K562 (cell line): ENCODE data around the gene PEX5. TPM values are rescaled to one million over a fixed set of nuclear protein-coding genes. Genes with fewer than 3 reads are reported as not detected.

Source experiments
- ATAC-seq: fragments of 200-7000 bp; cut with Tn5 transposase; 3 replicates; pipeline ENCODE4 v1.9.1; 2020; ENCODE audit warnings: moderate library complexity
- BruUV-seq: library from RNA; stranded (reverse); fragments of 400-500 nt; replicated peaks from 2 replicates; lab custom pipeline; 2021; lab: Mats Ljungman, UMichigan
- CTCF ChIA-PET: fragments of 300-600 bp; formaldehyde crosslinking; extraction: SDS; loops from one replicate; lab custom pipeline; 2021; ENCODE audit warnings: low intra/inter-chr PET ratio; lab: Yijun Ruan, JAX
- POLR2A ChIA-PET: fragments of 300-600, 350-650 bp; sonication (Branson Sonifier 250); formaldehyde crosslinking; extraction: SDS; loops from one replicate; lab custom pipeline; 2021; ENCODE audit warnings: antibody characterized with exemption, inconsistent platforms; lab: Yijun Ruan, JAX
- DNase-seq, 4 experiments: peaks; one replicate each; pipeline versions ENCODE4 v3.0.0 to v3.0.0-alpha.2; 2011 to 2018; ENCODE audit warnings: low spot score in 3 of 4, mixed read lengths in 3 of 4; ENCODE audit errors: extremely low read depth in 1 of 4
- FAIRE-seq: peaks from 2 replicates; lab custom pipeline; 2011; peaks lifted over from hg19 to GRCh38; lab: Jason Lieb, UNC
- H2AFZ ChIP-seq: 2 replicates; pipeline ENCODE4 v1.6.0; 2011; ENCODE audit warnings: low read depth, low read length, control low read depth, inconsistent platforms
- H3K27ac ChIP-seq: fragments of 200-600 bp; 3 replicates; pipeline ENCODE4 v1.8.0; 2011; ENCODE audit warnings: low read depth, mild to moderate bottlenecking, control low read depth, inconsistent platforms, low read length, moderate library complexity, mixed read lengths; ENCODE audit errors: extremely low read depth
- H3K27me3 ChIP-seq, 2 experiments: fragments of 300-600 bp in 1 of 2; 2 replicates in 1 of 2; 3 replicates in 1 of 2; pipeline versions ENCODE4 v1.6.0 to v1.8.0; 2011; ENCODE audit warnings: inconsistent platforms in 2 of 2, low read length in 2 of 2, mild to moderate bottlenecking in 1 of 2, mixed read lengths in 1 of 2, moderate library complexity in 1 of 2; ENCODE audit not compliant: control insufficient read depth in 2 of 2, insufficient read depth in 2 of 2
- H3K36me3 ChIP-seq: fragments of 300-600 bp; 3 replicates; pipeline ENCODE4 v1.8.0; 2011; ENCODE audit warnings: mild to moderate bottlenecking, low read length, inconsistent platforms; ENCODE audit not compliant: control insufficient read depth, insufficient read depth
- H3K4me1 ChIP-seq, 2 experiments: fragments of 200-600 bp in 1 of 2; replicated peaks in 1 of 2; 2 replicates in 1 of 2; 3 replicates in 1 of 2; pipeline versions ENCODE4 v1.5.1 to v1.8.0; 2011; ENCODE audit warnings: inconsistent platforms in 2 of 2, low read length in 2 of 2, mild to moderate bottlenecking in 1 of 2, mixed read lengths in 1 of 2, moderate library complexity in 1 of 2; ENCODE audit not compliant: control insufficient read depth in 2 of 2, insufficient read depth in 2 of 2
- H3K4me2 ChIP-seq: 2 replicates; pipeline ENCODE4 v1.6.1; 2011; ENCODE audit warnings: low read length, control low read depth, inconsistent platforms, mixed read lengths; ENCODE audit not compliant: insufficient read depth
- H3K4me3 ChIP-seq: fragments of 200-600 bp; sonication (generic), shearing (Covaris generic); 2 replicates; pipeline ENCODE4 v1.5.1; 2016; ENCODE audit warnings: control low read depth, inconsistent platforms
- H3K79me2 ChIP-seq: fragments of 200-600 bp; 3 replicates; pipeline ENCODE4 v1.8.0; 2011; ENCODE audit warnings: low read length, inconsistent platforms; ENCODE audit not compliant: control insufficient read depth, insufficient read depth
- H3K9ac ChIP-seq, 2 experiments: 2 replicates each; pipeline versions ENCODE4 v1.6.0 to v1.6.1; 2011; ENCODE audit warnings: low read depth in 2 of 2, low read length in 2 of 2, control low read depth in 1 of 2, inconsistent platforms in 1 of 2, mild to moderate bottlenecking in 1 of 2, mixed read lengths in 1 of 2; ENCODE audit not compliant: insufficient read depth in 1 of 2
- H3K9me1 ChIP-seq: one replicate; pipeline ENCODE4 v1.6.0; 2011; ENCODE audit warnings: inconsistent platforms, mild to moderate bottlenecking, low read length, moderate library complexity; ENCODE audit not compliant: control insufficient read depth, insufficient read depth
- H3K9me3 ChIP-seq: replicated peaks from 2 replicates; pipeline ENCODE4 v1.5.1; 2011; ENCODE audit warnings: low read depth, low read length, inconsistent platforms; ENCODE audit not compliant: control insufficient read depth, insufficient read depth
- H4K20me1 ChIP-seq: replicated peaks from 2 replicates; pipeline ENCODE4 v1.6.1; 2011; ENCODE audit warnings: low read length, inconsistent platforms, mixed read lengths; ENCODE audit not compliant: control insufficient read depth, insufficient read depth
- CHD2 ChIP-seq: IDR thresholded peaks from 2 replicates; pipeline ENCODE4 v1.6.1; 2011; ENCODE audit warnings: low read depth, low read length
- CSDE1 ChIP-seq, 2 experiments: fragments of 450-650 bp; IDR thresholded peaks; 2 replicates each; pipeline ENCODE4 v1.6.1; 2016; ENCODE audit warnings: mild to moderate bottlenecking in 1 of 2
- CXXC5 ChIP-seq: fragments of 250-450 bp; sonication (Bioruptor Pico); IDR thresholded peaks from 2 replicates; pipeline ENCODE4 v1.8.0; 2022; ENCODE audit warnings: inconsistent platforms, mild to moderate bottlenecking, moderate library complexity
- FOS ChIP-seq: IDR thresholded peaks from 3 replicates; pipeline ENCODE4 v1.6.1; 2011; ENCODE audit not compliant: insufficient read length; ENCODE audit errors: extremely low read depth
- FOXK1 ChIP-seq: sonication (generic); formaldehyde crosslinking; IDR thresholded peaks from 2 replicates; pipeline ENCODE4 v1.8.0; 2022; ENCODE audit warnings: missing genetic modification reagents, mild to moderate bottlenecking, borderline replicate concordance
- GTF2B ChIP-seq: IDR thresholded peaks from 2 replicates; pipeline ENCODE4 v1.6.1; 2011; ENCODE audit not compliant: insufficient read length; ENCODE audit errors: extremely low read depth
- KHSRP ChIP-seq: fragments of 450-650 bp; IDR thresholded peaks from 2 replicates; pipeline ENCODE4 v1.6.1; 2017
- RBM14 ChIP-seq: fragments of 200-400 bp; formaldehyde crosslinking; IDR thresholded peaks from 2 replicates; pipeline ENCODE4 v1.6.1; 2018; ENCODE audit warnings: low read depth, mild to moderate bottlenecking, low read length, moderate library complexity, borderline replicate concordance; ENCODE audit not compliant: insufficient read depth
- SREBF1 ChIP-seq: fragments of 150-350 bp; IDR thresholded peaks from 2 replicates; pipeline ENCODE4 v1.6.1; 2014; ENCODE audit warnings: antibody characterized with exemption, low read depth, low read length, borderline replicate concordance
- USF1 ChIP-seq: sonication (generic); formaldehyde crosslinking; IDR thresholded peaks from 2 replicates; pipeline ENCODE4 v1.9.0; 2022; ENCODE audit warnings: mild to moderate bottlenecking, missing genetic modification reagents
- ZNF280B ChIP-seq: fragments of 250-450 bp; sonication (Bioruptor Pico); IDR thresholded peaks from 2 replicates; pipeline ENCODE4 v1.5.1; 2021; ENCODE audit warnings: mild to moderate bottlenecking
- ZNF778 ChIP-seq: fragments of 450-650 bp; formaldehyde crosslinking; IDR thresholded peaks from 2 replicates; pipeline ENCODE4 v1.4.0; 2020; ENCODE audit warnings: mild to moderate bottlenecking, moderate library complexity
- WGBS: fragments of 100-300 bp; shearing (Covaris generic); methylation state at CpG from one replicate; pipeline ENCODE4 v1.1.6; 2016; ENCODE audit warnings: low coverage, mixed read lengths; ENCODE audit not compliant: insufficient coverage; ENCODE audit errors: missing lambda C conversion rate; 5-methylcytosine and 5-hydroxymethylcytosine counted together
- in situ Hi-C: fragments of 300-500 bp; cut with MboI; formaldehyde crosslinking; loops from 4 replicates; pipeline ENCODE4 v1.15.0; 2018; ENCODE audit warnings: inconsistent platforms, mixed read lengths
- intact Hi-C: fragments of 100-400 bp; cut with micrococcal nuclease; formaldehyde crosslinking; loops from 2 replicates; pipeline ENCODE4 v1.14.2; 2022
- polyA plus RNA-seq, 8 experiments: library from polyadenylated mRNA; depleted of rRNA in 4 of 8; stranded (reverse) in 5 of 8; unstranded in 3 of 8; fragments of >200 nt; fragmentation: Nextera tagmentation in 2 of 8; fragmentation: Illumina TruSeq in 1 of 8; extraction: Ambion mirVana in 2 of 8; extraction: Trizol in 1 of 8; gene quantifications; 2 replicates each; pipeline versions ENCODE4 v1.2.1 to v1.2.3, GENCODE V29; 2011 to 2014; ENCODE audit warnings: inconsistent platforms in 1 of 8, missing spikeins in 1 of 8
- total RNA-seq, 7 experiments: library from RNA; depleted of rRNA in 6 of 7; stranded (reverse); fragments of >200 nt in 6 of 7; fragmentation: Illumina TruSeq in 2 of 7; extraction: Trizol in 2 of 7; gene quantifications; 2 replicates each; pipeline versions ENCODE4 v1.2.1 to v1.2.3, GENCODE V29; 2011 to 2021; ENCODE audit warnings: low replicate concordance in 1 of 7
- TF ChIP-seq, protein P1 (sequence below): fragments of 250-450 bp; sonication (Bioruptor Pico); IDR thresholded peaks from 2 replicates; pipeline ENCODE4 v1.4.0; 2020

PEX5 gene
- total and polyA plus RNA-seq, 9 of the 15 experiments (the other 6 are each of a cell fraction or from before 2014, with no cell fraction given): 1.4 to 26.1 (median 14.0) TPM

DNA sequence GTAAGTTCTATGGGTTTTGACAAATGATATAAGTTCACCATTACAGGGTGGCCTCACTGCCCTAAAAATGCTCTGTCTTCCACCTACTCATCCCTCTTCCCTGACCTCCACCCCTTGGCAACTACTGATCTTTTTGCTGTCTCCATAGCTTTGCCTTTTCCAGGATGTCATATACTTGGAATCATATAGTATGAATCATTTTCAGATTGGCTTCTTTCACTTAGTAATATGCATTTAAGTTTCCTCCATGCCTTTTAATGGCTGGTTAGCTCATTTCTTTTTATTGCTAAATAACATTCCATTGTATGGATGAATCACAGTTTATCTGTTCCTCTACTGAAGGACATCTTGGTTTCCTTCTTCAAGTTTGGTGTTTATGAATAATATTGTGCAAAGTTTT lies 14.0 kb upstream of the PEX5 start (continued):
- TF ChIP-seq, protein P1, sequence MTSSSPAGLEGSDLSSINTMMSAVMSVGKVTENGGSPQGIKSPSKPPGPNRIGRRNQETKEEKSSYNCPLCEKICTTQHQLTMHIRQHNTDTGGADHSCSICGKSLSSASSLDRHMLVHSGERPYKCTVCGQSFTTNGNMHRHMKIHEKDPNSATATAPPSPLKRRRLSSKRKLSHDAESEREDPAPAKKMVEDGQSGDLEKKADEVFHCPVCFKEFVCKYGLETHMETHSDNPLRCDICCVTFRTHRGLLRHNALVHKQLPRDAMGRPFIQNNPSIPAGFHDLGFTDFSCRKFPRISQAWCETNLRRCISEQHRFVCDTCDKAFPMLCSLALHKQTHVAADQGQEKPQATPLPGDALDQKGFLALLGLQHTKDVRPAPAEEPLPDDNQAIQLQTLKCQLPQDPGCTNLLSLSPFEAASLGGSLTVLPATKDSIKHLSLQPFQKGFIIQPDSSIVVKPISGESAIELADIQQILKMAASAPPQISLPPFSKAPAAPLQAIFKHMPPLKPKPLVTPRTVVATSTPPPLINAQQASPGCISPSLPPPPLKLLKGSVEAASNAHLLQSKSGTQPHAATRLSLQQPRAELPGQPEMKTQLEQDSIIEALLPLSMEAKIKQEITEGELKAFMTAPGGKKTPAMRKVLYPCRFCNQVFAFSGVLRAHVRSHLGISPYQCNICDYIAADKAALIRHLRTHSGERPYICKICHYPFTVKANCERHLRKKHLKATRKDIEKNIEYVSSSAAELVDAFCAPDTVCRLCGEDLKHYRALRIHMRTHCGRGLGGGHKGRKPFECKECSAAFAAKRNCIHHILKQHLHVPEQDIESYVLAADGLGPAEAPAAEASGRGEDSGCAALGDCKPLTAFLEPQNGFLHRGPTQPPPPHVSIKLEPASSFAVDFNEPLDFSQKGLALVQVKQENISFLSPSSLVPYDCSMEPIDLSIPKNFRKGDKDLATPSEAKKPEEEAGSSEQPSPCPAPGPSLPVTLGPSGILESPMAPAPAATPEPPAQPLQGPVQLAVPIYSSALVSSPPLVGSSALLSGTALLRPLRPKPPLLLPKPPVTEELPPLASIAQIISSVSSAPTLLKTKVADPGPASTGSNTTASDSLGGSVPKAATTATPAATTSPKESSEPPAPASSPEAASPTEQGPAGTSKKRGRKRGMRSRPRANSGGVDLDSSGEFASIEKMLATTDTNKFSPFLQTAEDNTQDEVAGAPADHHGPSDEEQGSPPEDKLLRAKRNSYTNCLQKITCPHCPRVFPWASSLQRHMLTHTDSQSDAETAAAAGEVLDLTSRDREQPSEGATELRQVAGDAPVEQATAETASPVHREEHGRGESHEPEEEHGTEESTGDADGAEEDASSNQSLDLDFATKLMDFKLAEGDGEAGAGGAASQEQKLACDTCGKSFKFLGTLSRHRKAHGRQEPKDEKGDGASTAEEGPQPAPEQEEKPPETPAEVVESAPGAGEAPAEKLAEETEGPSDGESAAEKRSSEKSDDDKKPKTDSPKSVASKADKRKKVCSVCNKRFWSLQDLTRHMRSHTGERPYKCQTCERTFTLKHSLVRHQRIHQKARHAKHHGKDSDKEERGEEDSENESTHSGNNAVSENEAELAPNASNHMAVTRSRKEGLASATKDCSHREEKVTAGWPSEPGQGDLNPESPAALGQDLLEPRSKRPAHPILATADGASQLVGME: no peak
- TF ChIP-seq CHD2: no peak

DNA sequence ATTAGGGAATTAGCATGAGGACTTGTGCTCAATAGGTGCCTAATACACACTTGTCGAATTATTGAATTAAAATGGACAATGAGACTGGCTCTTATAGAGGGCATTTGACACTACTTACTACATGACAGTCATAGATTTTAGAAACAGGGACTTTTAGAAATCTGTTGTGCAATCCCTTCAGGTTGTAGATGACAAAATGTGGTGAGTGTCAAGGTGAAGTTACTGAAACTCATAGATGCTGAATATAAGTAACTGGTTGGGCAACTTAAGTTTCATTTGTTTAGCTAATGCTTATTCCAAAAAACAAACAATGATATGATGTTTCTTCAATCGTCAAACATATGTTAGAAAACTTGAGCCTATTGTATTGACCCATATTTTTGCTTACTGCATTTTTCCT lies 12.9 kb upstream of the PEX5 start:
- no TSS peak for BruUV-seq
- POLR2A ChIA-PET: interaction anchor here (1.0 kb wide), 1 partner anchor 68 kb away, joined by 5 read pairs; no protein-coding TSS in a partner anchor
- Histone ChIP-seq H3K4me1 (no peaks in the 10 kb centered on the region), H3K36me3 (no peaks in the 10 kb centered on the region), H3K79me2 (no peaks in the 10 kb centered on the region), H3K9ac (no peak overlapping the region), H3K27ac (no peak overlapping the region), H4K20me1 (no peaks in the 10 kb centered on the region), H3K4me2 (no peak overlapping the region), H3K27me3 (no peaks in the 10 kb centered on the region; a peak in 1 of 5 replicates), H3K9me1 (no peaks in the 10 kb centered on the region), H3K9me3 (no peaks in the 10 kb centered on the region), H3K4me3 (no peak overlapping the region), H2AFZ (no peak overlapping the region)
- WGBS: 6% methylated on average over 2 of the region's 2 CpGs
- FAIRE-seq: no peak
- DNase-seq: no peak
- CTCF ChIA-PET: no interaction called here
- intact Hi-C loops: no loop called here
- in situ Hi-C loops: no loop called here
- no peak for ATAC-seq
- TF ChIP-seq KHSRP: no peak
- TF ChIP-seq FOS: no peak
- TF ChIP-seq RBM14: no peak
- no peak for TF ChIP-seq SREBF1
- TF ChIP-seq USF1 (CRISPR knock-in tag): no peak
- TF ChIP-seq ZNF280B (CRISPR knock-in tag): no peak
- no peak for TF ChIP-seq CSDE1 (IDR thresholded peaks at IDR 0.05)
- no peak for TF ChIP-seq FOXK1 (CRISPR knock-in tag)
- TF ChIP-seq ZNF778 (CRISPR knock-in tag): no peak
- TF ChIP-seq GTF2B: no peak
- TF ChIP-seq CXXC5 (CRISPR knock-in tag): no peak
